WERI-Rb-1 (cell line): ENCODE measurements around the gene PLPP1.

ENCODE experiments used
- DNase-seq: peaks from one replicate; pipeline ENCODE4 v3.0.0-alpha.2; 2020
- H3K27ac ChIP-seq: fragments of 250-450 bp; sonication (Bioruptor Pico); 2 replicates; pipeline ENCODE4 v1.5.1; 2020; ENCODE audit warnings: mild to moderate bottlenecking, moderate library complexity
- H3K27me3 ChIP-seq: fragments of 250-450 bp; sonication (Bioruptor Pico); 2 replicates; pipeline ENCODE4 v1.5.1; 2021; ENCODE audit warnings: mild to moderate bottlenecking, low read depth, moderate library complexity; ENCODE audit not compliant: insufficient read depth, severe bottlenecking
- H3K36me3 ChIP-seq: fragments of 250-450 bp; sonication (Bioruptor Pico); 2 replicates; pipeline ENCODE4 v1.5.1; 2020; ENCODE audit warnings: mild to moderate bottlenecking, moderate library complexity
- H3K4me3 ChIP-seq: 2 replicates; pipeline ENCODE4 v1.5.1; 2011; ENCODE audit warnings: low read depth, mild to moderate bottlenecking, control low read depth, low read length
- H3K9me3 ChIP-seq: fragments of 250-450 bp; sonication (Bioruptor Pico); 2 replicates; pipeline ENCODE4 v1.5.1; 2021; ENCODE audit warnings: mild to moderate bottlenecking, moderate library complexity; ENCODE audit not compliant: severe bottlenecking
- TF ChIP-seq, protein P1 (sequence below): IDR thresholded peaks from 2 replicates; pipeline ENCODE4 v1.5.1; 2011; ENCODE audit warnings: low read depth, mild to moderate bottlenecking, control low read depth, inconsistent platforms, low read length

The PLPP1 gene

DNA sequence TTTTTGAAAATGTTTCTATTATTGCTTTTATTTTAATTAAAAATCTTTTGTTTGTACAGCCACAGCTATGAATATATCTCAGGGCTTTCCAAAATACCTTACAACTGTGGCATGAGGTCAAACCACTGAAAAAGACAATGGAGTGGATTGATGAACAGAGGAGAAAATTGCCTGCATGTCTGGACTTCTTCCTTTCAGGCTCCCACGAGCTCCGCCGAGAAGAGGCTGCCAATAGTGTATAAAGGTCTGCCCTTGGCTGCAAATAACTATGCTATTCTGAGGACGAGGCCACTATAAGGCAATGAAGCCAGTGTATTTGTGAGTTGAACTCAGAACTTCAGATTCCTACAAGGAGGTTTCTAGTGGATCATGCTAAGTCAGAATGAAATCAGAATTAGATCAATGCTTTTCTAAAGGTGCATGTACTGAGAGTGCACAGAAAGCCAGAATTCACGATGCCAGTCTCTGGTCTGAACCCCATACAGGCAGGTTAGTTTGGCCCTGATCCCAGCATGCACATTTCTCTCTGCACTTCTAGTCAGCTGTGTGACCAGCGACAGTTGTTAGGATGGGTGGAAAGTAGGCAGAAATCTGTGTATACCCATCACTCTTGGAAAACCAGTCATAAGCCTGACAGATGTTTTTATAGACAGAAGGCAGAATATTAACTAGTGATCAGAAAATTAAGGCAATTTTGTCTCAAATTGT is 42.7 kb upstream of the PLPP1 start:
- Histone ChIP-seq H3K9me3 (no peaks in the 10 kb centered on the region), H3K36me3 (no peaks in the 10 kb centered on the region), H3K4me3 (no peak overlapping the region), H3K27me3 (no peaks in the 10 kb centered on the region), H3K27ac (no peak overlapping the region)
- TF ChIP-seq, protein P1, sequence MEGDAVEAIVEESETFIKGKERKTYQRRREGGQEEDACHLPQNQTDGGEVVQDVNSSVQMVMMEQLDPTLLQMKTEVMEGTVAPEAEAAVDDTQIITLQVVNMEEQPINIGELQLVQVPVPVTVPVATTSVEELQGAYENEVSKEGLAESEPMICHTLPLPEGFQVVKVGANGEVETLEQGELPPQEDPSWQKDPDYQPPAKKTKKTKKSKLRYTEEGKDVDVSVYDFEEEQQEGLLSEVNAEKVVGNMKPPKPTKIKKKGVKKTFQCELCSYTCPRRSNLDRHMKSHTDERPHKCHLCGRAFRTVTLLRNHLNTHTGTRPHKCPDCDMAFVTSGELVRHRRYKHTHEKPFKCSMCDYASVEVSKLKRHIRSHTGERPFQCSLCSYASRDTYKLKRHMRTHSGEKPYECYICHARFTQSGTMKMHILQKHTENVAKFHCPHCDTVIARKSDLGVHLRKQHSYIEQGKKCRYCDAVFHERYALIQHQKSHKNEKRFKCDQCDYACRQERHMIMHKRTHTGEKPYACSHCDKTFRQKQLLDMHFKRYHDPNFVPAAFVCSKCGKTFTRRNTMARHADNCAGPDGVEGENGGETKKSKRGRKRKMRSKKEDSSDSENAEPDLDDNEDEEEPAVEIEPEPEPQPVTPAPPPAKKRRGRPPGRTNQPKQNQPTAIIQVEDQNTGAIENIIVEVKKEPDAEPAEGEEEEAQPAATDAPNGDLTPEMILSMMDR, result no peak
- DNase-seq, result no peak

DNA sequence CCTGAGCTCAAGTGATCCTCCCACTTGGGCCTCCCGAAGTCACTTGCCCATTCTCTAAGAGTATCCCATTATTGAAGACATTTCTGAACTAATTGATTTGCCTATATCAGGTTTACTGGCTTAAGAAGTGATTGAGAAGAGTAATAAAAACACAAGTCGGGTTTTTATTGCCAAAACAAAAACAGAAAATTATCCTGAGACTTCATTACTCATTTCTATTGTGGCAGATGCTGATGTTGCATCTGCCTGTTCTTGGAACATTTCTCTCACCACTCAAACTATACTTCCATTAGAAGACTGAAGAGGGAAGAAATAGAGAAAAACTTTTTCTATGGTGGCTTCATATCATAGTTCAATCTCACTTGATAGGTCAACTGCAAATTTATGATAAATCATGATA is 41.9 kb upstream of the PLPP1 start:
- Histone ChIP-seq H3K9me3 (no peaks in the 10 kb centered on the region), H3K36me3 (no peaks in the 10 kb centered on the region), H3K4me3 (no peak overlapping the region), H3K27me3 (no peaks in the 10 kb centered on the region), H3K27ac (no peak overlapping the region)
- no peak for DNase-seq
- TF ChIP-seq, protein P1, result no peak

DNA sequence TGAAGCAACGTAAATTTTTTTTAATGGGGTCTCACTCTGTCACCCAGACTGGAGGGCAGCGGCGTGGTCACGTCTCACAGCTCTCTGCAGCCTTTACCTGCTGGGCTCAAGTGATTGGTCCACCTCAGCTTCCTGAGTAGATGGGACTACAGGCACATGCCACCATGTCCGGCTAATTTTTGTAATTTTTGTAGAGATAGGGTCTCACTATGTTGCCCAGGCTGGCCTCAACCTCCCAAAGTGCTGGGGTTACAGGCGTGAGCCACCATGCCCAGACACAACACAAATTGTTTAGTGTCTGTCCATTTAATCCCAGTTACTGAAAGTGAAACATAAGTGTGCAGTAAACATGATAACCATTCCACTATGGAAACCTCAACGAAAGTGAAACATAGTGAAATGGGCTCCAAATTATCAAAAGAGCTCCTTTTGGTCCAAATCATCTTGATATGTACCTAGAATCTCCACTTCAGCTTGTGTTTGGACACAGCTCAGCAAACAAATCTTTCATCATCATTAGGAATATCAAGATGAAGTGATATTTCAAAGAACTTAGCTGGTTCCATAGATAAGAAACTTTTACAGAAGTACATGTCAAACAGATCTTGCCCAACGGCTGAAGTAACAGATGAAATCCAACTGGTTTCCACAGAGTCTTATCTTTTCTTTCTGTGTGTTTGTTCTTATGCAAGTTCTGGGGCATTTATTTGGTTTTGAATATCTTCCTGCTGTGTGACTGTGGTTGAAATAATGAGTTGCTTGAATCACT is 41.2 kb upstream of the PLPP1 start:
- DNase-seq, result no peak
- H3K4me3 ChIP-seq, result no peak overlapping the region
- no peaks in the 10 kb centered on the region for H3K9me3 ChIP-seq
- H3K36me3 ChIP-seq, result no peaks in the 10 kb centered on the region
- no peak overlapping the region for H3K27ac ChIP-seq
- TF ChIP-seq, protein P1, result no peak
- H3K27me3 ChIP-seq, result no peaks in the 10 kb centered on the region

DNA sequence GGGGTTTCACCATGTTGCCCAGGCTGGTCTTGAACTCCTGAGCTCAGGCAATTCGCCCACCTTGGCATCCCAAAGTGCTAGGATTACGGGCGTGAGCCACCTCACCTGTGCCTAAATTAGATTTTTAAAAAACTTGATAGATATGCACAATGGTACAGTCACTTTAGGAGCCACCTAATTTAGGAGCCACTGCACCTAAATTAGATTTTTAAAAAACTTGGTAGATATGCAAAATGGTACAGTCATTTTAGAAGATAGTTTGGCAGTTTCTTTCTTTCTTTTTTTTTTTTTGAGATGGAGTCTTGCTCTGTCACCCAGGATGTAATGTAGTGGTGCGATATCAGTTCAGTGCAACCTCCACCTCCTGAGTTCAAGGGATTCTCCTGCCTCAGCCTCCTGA is 37.8 kb upstream of the PLPP1 start:
- no peaks in the 10 kb centered on the region for H3K27me3 ChIP-seq
- H3K4me3 ChIP-seq, result no peak overlapping the region
- no peaks in the 10 kb centered on the region for H3K36me3 ChIP-seq
- no peaks in the 10 kb centered on the region for H3K9me3 ChIP-seq
- TF ChIP-seq, protein P1, result no peak
- no peak for DNase-seq
- H3K27ac ChIP-seq, result no peak overlapping the region

DNA sequence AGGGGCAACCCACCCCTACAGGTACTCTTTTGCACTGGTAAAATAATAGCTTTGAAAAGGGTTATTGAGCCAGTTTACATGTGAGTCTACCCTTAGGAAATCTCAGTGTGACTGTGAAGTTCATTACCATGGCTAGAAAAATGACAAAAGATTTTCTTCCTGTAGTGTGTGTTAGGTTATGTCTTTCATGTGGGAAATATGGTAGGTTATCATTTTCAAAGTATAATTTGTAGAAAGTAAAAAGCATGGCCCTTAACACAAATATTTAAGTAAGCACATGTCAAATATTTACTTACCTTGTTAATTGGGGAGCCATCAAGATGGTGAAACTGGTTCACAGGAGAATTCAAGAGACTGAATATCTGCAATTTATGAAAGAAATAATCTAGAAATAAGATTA is 37.3 kb upstream of the PLPP1 start:
- no peaks in the 10 kb centered on the region for H3K9me3 ChIP-seq
- TF ChIP-seq, protein P1, result no peak
- no peak overlapping the region for H3K4me3 ChIP-seq
- no peaks in the 10 kb centered on the region for H3K27me3 ChIP-seq
- DNase-seq, result no peak
- no peak overlapping the region for H3K27ac ChIP-seq
- H3K36me3 ChIP-seq, result no peaks in the 10 kb centered on the region
